Measurements from ENCODE around the gene PRKCA. TPM values are rescaled to one million over a fixed set of nuclear protein-coding genes. Genes with fewer than 3 reads are reported as not detected.

Gene PRKCA
- total and polyA plus RNA-seq, 9 of the 15 experiments (the other 6 are each of a cell fraction or from before 2014, with no cell fraction given) = 3.2 to 33.0 (median 17.8) TPM

DNA sequence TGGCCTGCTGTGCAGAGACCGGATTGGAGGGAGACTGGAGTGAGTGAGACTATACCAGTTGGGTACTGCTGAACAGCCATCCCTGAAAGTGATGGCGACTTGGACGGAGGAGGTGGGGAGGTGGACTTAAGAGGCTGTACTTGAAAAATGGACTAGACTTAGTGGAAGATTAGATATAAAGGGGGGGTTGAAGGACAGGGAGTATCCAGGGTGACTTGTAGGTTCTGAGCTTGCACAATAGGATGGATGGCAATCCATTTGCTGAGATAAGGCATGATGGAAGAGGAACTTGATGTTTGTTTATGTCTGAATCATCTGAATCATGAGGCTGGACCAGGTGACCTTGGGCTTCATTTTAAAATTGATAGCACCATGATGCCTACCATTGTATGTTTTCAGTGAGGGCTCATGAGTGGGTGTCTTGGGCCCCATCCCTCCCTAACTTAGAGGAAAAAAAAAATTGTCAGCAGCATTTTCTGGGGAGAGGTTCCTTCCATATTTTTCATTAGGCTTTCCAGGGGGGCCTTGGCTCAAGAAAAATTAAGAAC, 41.2 kb downstream of the PRKCA start (continued):
- TF ChIP-seq, protein P1, sequence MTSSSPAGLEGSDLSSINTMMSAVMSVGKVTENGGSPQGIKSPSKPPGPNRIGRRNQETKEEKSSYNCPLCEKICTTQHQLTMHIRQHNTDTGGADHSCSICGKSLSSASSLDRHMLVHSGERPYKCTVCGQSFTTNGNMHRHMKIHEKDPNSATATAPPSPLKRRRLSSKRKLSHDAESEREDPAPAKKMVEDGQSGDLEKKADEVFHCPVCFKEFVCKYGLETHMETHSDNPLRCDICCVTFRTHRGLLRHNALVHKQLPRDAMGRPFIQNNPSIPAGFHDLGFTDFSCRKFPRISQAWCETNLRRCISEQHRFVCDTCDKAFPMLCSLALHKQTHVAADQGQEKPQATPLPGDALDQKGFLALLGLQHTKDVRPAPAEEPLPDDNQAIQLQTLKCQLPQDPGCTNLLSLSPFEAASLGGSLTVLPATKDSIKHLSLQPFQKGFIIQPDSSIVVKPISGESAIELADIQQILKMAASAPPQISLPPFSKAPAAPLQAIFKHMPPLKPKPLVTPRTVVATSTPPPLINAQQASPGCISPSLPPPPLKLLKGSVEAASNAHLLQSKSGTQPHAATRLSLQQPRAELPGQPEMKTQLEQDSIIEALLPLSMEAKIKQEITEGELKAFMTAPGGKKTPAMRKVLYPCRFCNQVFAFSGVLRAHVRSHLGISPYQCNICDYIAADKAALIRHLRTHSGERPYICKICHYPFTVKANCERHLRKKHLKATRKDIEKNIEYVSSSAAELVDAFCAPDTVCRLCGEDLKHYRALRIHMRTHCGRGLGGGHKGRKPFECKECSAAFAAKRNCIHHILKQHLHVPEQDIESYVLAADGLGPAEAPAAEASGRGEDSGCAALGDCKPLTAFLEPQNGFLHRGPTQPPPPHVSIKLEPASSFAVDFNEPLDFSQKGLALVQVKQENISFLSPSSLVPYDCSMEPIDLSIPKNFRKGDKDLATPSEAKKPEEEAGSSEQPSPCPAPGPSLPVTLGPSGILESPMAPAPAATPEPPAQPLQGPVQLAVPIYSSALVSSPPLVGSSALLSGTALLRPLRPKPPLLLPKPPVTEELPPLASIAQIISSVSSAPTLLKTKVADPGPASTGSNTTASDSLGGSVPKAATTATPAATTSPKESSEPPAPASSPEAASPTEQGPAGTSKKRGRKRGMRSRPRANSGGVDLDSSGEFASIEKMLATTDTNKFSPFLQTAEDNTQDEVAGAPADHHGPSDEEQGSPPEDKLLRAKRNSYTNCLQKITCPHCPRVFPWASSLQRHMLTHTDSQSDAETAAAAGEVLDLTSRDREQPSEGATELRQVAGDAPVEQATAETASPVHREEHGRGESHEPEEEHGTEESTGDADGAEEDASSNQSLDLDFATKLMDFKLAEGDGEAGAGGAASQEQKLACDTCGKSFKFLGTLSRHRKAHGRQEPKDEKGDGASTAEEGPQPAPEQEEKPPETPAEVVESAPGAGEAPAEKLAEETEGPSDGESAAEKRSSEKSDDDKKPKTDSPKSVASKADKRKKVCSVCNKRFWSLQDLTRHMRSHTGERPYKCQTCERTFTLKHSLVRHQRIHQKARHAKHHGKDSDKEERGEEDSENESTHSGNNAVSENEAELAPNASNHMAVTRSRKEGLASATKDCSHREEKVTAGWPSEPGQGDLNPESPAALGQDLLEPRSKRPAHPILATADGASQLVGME (CRISPR knock-in tag; IDR thresholded peaks at IDR 0.05) = peak; percentile 92
- TF ChIP-seq HNRNPH1 (optimal IDR thresholded peaks at IDR 0.05; ENCODE audit: low read depth, low read length) = no peak
- TF ChIP-seq, protein P2, sequence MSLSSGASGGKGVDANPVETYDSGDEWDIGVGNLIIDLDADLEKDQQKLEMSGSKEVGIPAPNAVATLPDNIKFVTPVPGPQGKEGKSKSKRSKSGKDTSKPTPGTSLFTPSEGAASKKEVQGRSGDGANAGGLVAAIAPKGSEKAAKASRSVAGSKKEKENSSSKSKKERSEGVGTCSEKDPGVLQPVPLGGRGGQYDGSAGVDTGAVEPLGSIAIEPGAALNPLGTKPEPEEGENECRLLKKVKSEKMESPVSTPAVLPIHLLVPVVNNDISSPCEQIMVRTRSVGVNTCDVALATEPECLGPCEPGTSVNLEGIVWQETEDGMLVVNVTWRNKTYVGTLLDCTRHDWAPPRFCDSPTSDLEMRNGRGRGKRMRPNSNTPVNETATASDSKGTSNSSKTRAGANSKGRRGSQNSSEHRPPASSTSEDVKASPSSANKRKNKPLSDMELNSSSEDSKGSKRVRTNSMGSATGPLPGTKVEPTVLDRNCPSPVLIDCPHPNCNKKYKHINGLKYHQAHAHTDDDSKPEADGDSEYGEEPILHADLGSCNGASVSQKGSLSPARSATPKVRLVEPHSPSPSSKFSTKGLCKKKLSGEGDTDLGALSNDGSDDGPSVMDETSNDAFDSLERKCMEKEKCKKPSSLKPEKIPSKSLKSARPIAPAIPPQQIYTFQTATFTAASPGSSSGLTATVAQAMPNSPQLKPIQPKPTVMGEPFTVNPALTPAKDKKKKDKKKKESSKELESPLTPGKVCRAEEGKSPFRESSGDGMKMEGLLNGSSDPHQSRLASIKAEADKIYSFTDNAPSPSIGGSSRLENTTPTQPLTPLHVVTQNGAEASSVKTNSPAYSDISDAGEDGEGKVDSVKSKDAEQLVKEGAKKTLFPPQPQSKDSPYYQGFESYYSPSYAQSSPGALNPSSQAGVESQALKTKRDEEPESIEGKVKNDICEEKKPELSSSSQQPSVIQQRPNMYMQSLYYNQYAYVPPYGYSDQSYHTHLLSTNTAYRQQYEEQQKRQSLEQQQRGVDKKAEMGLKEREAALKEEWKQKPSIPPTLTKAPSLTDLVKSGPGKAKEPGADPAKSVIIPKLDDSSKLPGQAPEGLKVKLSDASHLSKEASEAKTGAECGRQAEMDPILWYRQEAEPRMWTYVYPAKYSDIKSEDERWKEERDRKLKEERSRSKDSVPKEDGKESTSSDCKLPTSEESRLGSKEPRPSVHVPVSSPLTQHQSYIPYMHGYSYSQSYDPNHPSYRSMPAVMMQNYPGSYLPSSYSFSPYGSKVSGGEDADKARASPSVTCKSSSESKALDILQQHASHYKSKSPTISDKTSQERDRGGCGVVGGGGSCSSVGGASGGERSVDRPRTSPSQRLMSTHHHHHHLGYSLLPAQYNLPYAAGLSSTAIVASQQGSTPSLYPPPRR (CRISPR knock-in tag; IDR thresholded peaks at IDR 0.05; ENCODE audit: borderline replicate concordance) = no peak
- TF ChIP-seq, protein P3, sequence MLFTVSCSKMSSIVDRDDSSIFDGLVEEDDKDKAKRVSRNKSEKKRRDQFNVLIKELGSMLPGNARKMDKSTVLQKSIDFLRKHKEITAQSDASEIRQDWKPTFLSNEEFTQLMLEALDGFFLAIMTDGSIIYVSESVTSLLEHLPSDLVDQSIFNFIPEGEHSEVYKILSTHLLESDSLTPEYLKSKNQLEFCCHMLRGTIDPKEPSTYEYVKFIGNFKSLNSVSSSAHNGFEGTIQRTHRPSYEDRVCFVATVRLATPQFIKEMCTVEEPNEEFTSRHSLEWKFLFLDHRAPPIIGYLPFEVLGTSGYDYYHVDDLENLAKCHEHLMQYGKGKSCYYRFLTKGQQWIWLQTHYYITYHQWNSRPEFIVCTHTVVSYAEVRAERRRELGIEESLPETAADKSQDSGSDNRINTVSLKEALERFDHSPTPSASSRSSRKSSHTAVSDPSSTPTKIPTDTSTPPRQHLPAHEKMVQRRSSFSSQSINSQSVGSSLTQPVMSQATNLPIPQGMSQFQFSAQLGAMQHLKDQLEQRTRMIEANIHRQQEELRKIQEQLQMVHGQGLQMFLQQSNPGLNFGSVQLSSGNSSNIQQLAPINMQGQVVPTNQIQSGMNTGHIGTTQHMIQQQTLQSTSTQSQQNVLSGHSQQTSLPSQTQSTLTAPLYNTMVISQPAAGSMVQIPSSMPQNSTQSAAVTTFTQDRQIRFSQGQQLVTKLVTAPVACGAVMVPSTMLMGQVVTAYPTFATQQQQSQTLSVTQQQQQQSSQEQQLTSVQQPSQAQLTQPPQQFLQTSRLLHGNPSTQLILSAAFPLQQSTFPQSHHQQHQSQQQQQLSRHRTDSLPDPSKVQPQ (CRISPR knock-in tag; IDR thresholded peaks at IDR 0.05; ENCODE audit: borderline replicate concordance) = no peak
- TF ChIP-seq SMARCA4 (IDR thresholded peaks at IDR 0.05) = peak; percentile 97
- TF ChIP-seq NR2C1 (IDR thresholded peaks at IDR 0.05) = no peak
- TF ChIP-seq NR2C1 (tag; IDR thresholded peaks at IDR 0.05) = peak; percentile 48; the same call in 1 of the 2 replicates
- TF ChIP-seq KLF16 (IDR thresholded peaks at IDR 0.05) = peak; percentile 59
- peak; percentile 81 for TF ChIP-seq MAFG (tag; conservative IDR thresholded peaks at IDR 0.05)
- no peak for TF ChIP-seq CCAR2 (IDR thresholded peaks at IDR 0.05; ENCODE audit: low read depth, low read length)
- peak; percentile 71 for TF ChIP-seq HDAC3 (IDR thresholded peaks at IDR 0.05; ENCODE audit: borderline replicate concordance, partially characterized antibody)
- TF ChIP-seq, protein P4, sequence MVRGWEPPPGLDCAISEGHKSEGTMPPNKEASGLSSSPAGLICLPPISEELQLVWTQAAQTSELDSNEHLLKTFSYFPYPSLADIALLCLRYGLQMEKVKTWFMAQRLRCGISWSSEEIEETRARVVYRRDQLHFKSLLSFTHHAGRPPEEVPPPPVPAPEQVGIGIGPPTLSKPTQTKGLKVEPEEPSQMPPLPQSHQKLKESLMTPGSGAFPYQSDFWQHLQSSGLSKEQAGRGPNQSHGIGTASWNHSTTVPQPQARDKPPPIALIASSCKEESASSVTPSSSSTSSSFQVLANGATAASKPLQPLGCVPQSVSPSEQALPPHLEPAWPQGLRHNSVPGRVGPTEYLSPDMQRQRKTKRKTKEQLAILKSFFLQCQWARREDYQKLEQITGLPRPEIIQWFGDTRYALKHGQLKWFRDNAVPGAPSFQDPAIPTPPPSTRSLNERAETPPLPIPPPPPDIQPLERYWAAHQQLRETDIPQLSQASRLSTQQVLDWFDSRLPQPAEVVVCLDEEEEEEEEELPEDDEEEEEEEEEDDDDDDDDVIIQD (CRISPR knock-in tag; IDR thresholded peaks at IDR 0.05) = no peak

Measured in K562 (cell line).